Fibroblast of pulmonary artery (primary cell): ENCODE data around the gene CUL5.

ENCODE experiments used
- DNase-seq: peaks from one replicate; pipeline ENCODE4 v3.0.0-alpha.2; 2010; ENCODE audit warnings: low read depth
- H3K4me3 ChIP-seq: replicated peaks from 2 replicates; pipeline ENCODE4 v1.5.1; 2011; ENCODE audit warnings: low read depth, mild to moderate bottlenecking, control low read depth, low read length, moderate library complexity
- TF ChIP-seq, protein P1 (sequence below): IDR thresholded peaks from 2 replicates; pipeline ENCODE4 v1.5.1; 2011; ENCODE audit warnings: mild to moderate bottlenecking, control low read depth, low read length, inconsistent platforms; ENCODE audit errors: missing control alignments

The CUL5 gene

DNA sequence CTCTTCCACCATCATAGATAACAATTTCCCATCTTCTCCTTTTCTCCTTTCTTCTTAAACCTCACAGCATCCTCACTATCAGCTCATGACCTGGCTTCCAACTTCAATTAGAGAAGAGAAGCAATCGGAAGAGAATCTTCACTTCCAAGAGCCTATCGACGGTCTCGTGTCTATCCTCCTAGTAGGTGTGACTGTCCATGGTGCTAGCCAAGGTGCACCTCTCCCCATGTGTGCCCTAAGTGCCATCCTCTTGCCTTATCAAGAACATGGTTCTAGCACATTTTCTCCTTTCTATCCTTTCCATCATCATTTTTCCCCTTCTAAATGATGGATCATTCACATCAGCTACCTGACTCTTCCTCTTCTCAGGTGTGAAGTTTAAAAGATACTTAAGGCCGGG lies 5.1 kb upstream of the CUL5 start:
- DNase-seq = no peak
- TF ChIP-seq, protein P1, sequence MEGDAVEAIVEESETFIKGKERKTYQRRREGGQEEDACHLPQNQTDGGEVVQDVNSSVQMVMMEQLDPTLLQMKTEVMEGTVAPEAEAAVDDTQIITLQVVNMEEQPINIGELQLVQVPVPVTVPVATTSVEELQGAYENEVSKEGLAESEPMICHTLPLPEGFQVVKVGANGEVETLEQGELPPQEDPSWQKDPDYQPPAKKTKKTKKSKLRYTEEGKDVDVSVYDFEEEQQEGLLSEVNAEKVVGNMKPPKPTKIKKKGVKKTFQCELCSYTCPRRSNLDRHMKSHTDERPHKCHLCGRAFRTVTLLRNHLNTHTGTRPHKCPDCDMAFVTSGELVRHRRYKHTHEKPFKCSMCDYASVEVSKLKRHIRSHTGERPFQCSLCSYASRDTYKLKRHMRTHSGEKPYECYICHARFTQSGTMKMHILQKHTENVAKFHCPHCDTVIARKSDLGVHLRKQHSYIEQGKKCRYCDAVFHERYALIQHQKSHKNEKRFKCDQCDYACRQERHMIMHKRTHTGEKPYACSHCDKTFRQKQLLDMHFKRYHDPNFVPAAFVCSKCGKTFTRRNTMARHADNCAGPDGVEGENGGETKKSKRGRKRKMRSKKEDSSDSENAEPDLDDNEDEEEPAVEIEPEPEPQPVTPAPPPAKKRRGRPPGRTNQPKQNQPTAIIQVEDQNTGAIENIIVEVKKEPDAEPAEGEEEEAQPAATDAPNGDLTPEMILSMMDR = no peak
- H3K4me3 ChIP-seq = no peak overlapping the region

DNA sequence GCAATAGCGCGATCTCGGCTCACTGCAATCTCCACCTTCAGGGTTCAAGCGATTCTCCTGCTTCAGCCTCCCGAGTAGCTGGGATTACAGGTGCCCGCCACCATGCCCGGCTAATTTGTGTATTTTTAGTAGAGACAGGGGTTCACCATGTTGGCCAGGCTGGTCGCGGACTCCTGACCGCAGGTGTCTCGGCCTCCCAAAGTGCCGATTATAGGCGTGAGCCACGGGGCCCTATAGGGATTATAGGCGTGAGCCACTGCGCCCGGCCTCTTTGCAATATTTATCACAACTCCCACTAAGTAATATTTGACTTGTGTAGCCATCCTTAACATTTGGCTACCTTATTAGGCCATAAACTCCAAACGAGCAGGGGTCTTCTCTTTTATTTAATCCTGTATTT lies 879 bp upstream of the CUL5 start:
- H3K4me3 ChIP-seq = no peak overlapping the region
- TF ChIP-seq, protein P1 = no peak
- no peak for DNase-seq

DNA sequence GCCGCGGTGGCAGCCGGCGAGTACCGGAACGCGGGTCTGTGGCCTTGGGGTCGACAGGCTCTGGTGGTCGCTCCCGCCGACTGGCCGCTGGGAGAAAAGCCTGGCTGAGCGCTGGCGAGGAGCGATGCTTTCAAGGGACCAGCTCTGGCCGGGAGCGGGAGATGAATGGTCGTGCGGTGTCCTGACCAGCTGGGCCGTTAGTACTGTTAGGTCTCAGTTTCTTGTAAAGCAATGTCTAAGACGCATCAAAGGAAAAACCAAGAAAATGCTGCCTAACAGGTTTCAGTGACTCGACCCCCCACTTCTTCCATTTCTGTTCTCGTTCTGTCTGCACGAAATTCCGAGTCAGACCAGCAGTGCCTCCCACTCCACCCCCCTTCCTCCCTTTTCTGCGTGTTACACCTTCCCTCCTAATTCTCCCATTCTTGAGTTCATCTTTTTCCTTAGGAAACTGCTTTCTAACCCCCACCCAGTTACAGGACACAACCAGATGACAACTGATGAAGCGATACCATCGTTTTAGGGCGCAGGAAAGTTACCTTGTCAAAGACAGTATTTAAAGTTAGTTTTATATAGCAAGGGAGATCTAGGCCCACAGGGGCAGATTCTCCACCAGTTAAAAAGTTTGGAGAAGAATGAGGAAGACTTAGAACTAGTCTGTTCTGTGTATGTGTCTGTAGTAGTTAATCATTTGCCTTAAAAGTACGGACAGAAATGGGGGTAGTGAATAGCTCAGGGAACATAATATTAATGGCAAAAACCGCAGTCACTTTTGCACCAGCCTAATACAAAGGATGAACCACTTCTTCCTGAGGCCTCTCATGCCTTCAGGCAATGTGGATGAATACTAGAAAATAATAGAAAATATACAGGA lies 1.0 kb downstream of the CUL5 start:
- DNase-seq = peak; percentile 13
- H3K4me3 ChIP-seq = peak overlapping the region; percentile 95
- TF ChIP-seq, protein P1 = no peak

DNA sequence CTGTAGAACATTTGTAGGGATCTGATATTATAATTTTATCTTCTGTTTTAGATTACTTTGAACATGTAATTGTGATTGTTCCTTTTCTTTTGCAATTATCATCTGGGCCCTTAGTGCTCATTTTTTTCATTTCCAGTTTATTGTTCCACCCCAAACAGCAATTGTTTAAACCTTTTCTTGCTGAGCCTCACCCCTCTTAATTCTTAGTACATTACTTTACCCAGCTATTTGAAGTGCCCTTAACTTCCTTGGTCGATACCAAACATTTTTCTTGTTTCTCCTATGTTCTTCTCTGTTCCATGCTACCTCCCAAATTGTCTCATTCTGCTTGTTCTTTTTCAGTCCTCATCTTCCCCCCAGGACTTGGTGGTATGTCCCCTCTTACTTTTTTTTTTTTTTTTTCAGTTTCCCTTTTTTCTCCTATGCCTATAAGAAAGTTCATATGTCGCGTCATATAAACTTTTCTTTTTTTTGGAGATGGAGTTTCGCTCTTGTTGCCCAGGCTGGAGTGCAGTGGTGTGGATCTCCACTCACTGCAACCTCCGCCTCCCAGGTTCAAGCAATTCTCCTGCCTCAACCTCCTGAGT lies 3.5 kb downstream of the CUL5 start:
- TF ChIP-seq, protein P1 = no peak
- DNase-seq = no peak
- H3K4me3 ChIP-seq = no peak overlapping the region

DNA sequence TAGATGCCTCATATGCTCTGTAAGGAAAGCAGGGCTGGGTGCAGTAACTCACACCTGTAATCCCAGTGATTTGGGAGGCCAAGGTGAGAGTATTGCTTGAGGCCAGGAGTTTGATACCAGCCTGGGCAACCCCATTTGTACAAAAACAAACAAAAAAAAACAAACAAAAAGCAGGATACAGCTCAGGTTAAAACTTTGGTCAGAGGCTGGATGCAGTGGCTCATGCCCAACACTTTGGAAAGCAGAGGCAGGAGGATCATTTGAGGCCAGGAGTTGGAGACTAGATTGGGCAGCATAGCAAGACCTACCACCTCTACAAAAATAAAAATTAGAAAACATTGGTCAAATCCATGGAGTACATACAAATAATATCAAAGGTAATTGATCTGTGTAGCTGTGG lies 7.9 kb downstream of the CUL5 start:
- no peak for DNase-seq
- no peak overlapping the region for H3K4me3 ChIP-seq
- TF ChIP-seq, protein P1 = no peak

DNA sequence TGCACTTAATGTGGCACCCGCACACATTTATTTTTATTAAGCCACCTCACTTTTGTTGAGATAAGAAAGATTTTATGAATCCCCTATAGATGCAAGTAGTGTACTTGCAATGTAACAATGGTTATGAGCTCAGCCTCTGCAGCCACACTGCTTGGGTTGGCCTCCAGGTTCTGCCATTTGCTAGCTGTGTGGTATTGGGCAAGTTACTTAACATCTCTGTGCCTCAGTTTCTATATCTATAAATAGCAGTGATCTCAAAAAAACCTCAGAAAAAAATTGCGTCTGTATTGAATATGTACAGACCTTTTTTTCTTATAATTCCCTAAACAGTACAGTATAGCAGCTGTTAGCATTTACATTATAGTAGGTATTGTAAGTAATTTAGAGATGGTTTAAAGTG lies 10.0 kb downstream of the CUL5 start:
- TF ChIP-seq, protein P1 = no peak
- no peak overlapping the region for H3K4me3 ChIP-seq
- DNase-seq = no peak
